Small intestine (tissue), 7 donors: Measurements from ENCODE around the gene DDN. TPM values are rescaled to one million over a fixed set of nuclear protein-coding genes. Genes with fewer than 3 reads are reported as not detected.

Experiments
- DNase-seq, 2 donors: peaks; one replicate each; pipeline versions ENCODE4 v3.0.0 to v3.0.0-alpha.2; 2013
- FAIRE-seq: peaks from 2 replicates; lab custom pipeline; 2012; peaks lifted over from hg19 to GRCh38; lab: Jason Lieb, UNC
- H3K27ac ChIP-seq, 3 donors: one replicate each; pipeline ENCODE4 v1.5.1; 2013; ENCODE audit warnings: low read length in 2 of 3, mild to moderate bottlenecking in 2 of 3, control low read depth in 1 of 3, inconsistent platforms in 1 of 3, low read depth in 1 of 3, moderate library complexity in 1 of 3
- H3K27me3 ChIP-seq, 3 donors: one replicate each; pipeline ENCODE4 v1.6.1; 2013; ENCODE audit warnings: low read length in 3 of 3, inconsistent platforms in 1 of 3; ENCODE audit not compliant: control insufficient read depth in 3 of 3, insufficient read depth in 3 of 3
- H3K36me3 ChIP-seq, 3 donors: one replicate each; pipeline ENCODE4 v1.6.1; 2013; ENCODE audit warnings: low read length in 3 of 3, inconsistent platforms in 1 of 3, low read depth in 1 of 3, mild to moderate bottlenecking in 1 of 3, moderate library complexity in 1 of 3; ENCODE audit not compliant: control insufficient read depth in 3 of 3, insufficient read depth in 2 of 3
- H3K4me1 ChIP-seq, 3 donors: one replicate each; pipeline ENCODE4 v1.6.1; 2013; ENCODE audit warnings: low read length in 2 of 3, inconsistent platforms in 1 of 3, low read depth in 1 of 3, mild to moderate bottlenecking in 1 of 3, moderate library complexity in 1 of 3; ENCODE audit not compliant: control insufficient read depth in 3 of 3, insufficient read depth in 2 of 3
- H3K4me3 ChIP-seq, 3 donors: one replicate each; pipeline ENCODE4 v1.5.1; 2013; ENCODE audit warnings: low read length in 3 of 3, control low read depth in 1 of 3, inconsistent platforms in 1 of 3, low read depth in 1 of 3, mild to moderate bottlenecking in 1 of 3, moderate library complexity in 1 of 3
- H3K9me3 ChIP-seq, 2 donors: one replicate each; pipeline ENCODE4 v1.6.1; 2013; ENCODE audit warnings: low read depth in 1 of 2, low read length in 1 of 2; ENCODE audit not compliant: control insufficient read depth in 2 of 2, insufficient read depth in 1 of 2
- WGBS, 3 donors: extraction: QIAGEN DNeasy Blood & Tissue Kit; methylation state at CpG; one replicate each; pipeline ENCODE4 v1.1.7; 2013; 5-methylcytosine and 5-hydroxymethylcytosine counted together
- polyA plus RNA-seq, 4 donors: library from polyadenylated mRNA; stranded (reverse) in 3 of 4; unstranded in 1 of 4; fragments of 200-250 nt in 3 of 4; fragments of 120-200 nt in 1 of 4; gene quantifications; one replicate each; pipeline versions ENCODE4 v1.2.1 to v1.2.3, GENCODE V29; 2013
- donor health status: healthy with polysubstance abuse.
- donor health status: control.
- donor health status: control.
- donor health status: Bipolar disorder and iron deficiency.
- donor health status: healthy.

Gene DDN
- polyA plus RNA-seq, 4 donors = 0.16 to 0.22 (median 0.19) TPM; not detected in 1

DNA sequence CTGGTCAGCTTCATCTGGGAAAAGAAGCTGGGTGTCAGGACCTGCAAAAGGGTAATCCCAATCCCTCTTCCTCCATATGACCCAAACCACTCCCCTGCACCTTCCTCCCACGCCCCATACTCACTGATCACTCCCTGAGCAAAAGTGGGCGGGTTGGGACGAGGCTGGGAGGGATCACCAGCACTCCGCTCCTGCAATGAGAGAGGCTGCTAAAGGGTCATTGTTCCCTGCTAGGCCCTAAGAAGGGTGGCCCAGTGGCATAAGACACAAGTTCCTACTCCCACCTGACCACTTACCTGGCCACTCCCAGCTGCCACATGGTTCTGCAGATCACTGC is 35.1 kb upstream of the DDN start:
- DNase-seq (no peak), FAIRE-seq (no peak)
- Histone ChIP-seq H3K27ac (no peak overlapping the region), H3K4me1 (no peaks in the 10 kb centered on the region), H3K4me3 (no peak overlapping the region), H3K36me3 (peaks cover 30 to 86% (median 47%) of the 10 kb centered on the region in 3 donors), H3K9me3 (no peaks in the 10 kb centered on the region), H3K27me3 (no peaks in the 10 kb centered on the region)
- 80 to 90% (median 89%) methylated on average over 4 of the region's 4 CpGs for WGBS, 3 donors

DNA sequence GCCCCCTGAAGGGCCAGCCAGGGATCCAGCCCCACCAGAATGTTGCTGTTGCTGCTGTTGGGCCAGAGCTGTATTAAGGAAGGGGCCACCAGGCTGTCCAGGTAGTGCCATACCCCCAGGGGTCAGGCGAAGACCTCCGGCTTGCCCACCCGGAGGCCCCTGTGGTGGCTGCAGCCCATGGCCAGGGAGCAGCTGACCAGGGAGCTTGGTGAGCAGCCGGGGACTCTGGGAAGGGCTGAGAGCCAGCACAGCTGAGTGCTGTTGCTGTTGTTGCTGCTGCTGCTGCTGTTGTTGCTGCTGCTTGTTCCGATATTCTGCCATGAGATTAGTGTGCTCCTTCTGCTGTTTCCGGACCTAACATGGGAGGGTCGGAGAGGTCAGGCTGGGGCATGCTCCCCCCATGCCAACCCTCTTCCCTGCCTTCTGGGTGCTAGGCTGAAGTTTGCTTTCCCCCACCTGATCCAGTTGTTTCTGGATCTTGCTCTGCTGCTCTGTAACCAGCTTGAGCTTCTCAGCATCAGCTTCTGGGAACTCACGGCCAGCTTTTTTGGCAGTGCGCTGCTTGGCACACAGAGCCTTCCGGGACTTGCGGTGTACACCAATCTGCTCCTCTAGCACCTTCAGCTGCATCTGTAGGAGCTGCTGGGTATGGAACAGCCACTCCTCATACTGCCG is 34.6 kb upstream of the DDN start:
- no peaks in the 10 kb centered on the region for H3K9me3 ChIP-seq
- H3K27me3 ChIP-seq = no peaks in the 10 kb centered on the region
- FAIRE-seq (no peak), DNase-seq (no peak)
- WGBS, 3 donors = 82 to 95% (median 90%) methylated on average over 12 of the region's 12 CpGs
- H3K36me3 ChIP-seq = peaks cover 29 to 87% (median 42%) of the 10 kb centered on the region in 3 donors
- no peaks in the 10 kb centered on the region for H3K4me1 ChIP-seq
- no peak overlapping the region for H3K27ac ChIP-seq
- H3K4me3 ChIP-seq = no peak overlapping the region

DNA sequence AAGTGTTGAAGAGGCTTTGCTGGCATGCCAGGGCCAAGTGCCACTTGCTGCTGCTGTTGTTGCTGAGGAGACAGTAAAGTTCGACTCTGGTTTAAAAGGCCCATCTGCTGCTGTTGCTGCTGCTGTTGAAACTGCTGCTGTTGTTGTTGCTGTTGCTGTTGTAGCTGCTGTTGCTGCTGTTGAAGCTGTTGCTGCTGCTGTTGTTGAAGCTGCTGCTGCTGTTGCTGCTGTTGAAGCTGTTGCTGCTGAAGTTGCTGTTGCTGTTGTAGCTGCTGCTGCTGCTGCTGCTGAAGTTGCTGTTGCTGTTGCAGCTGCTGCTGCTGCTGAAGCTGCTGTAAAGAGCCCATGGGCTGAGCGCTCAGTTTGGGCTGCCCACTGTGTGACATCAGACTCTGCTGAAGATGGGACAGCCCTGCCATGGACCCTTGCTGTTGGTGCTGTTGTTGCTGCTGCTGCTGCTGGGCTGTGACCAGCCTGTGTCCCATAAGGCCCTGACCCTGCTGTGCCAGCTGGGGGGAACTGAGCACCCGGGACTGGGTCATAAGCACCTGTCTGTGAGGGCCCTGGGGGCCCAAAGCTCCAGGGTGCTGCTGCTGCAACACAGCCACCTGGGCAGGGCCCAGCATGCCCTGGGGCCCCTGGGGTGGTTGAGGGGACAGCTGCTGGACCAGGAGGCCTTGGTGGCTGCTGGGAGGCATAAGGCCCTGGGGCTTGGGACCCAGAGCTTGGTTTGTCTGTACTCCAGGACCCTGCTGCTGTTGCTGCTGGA is 33.7 kb upstream of the DDN start:
- FAIRE-seq = no peak
- Histone ChIP-seq H3K27ac (no peak overlapping the region), H3K9me3 (no peaks in the 10 kb centered on the region), H3K4me3 (no peak overlapping the region), H3K4me1 (no peaks in the 10 kb centered on the region), H3K27me3 (no peaks in the 10 kb centered on the region), H3K36me3 (peaks cover 27 to 86% (median 35%) of the 10 kb centered on the region in 3 donors)
- 78 to 86% (median 83%) methylated on average over 3 of the region's 3 CpGs for WGBS, 3 donors
- no peak for DNase-seq

DNA sequence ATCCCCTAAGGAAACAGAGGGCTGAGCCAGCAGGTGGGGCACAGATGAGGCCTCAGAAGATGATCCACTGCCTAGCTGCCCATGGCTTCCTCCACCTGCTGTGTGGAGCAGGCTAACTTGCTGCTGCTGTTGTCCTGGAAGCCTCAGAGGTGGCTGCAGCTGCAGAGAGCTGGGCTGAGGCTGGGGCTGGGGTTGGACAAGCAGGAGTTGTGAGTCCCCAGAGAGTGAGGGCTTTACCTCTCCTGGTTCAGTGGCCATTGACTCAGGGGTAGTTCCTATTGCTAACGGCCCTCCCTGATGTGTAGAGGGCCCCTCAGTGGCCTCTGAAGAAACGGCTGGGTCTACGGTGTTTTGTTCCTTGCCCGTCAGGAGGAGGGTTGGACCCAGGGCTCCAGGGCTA is 33.1 kb upstream of the DDN start:
- Histone ChIP-seq H3K27ac (no peak overlapping the region), H3K4me3 (no peak overlapping the region), H3K36me3 (peaks cover 26 to 86% (median 32%) of the 10 kb centered on the region in 3 donors), H3K9me3 (no peaks in the 10 kb centered on the region), H3K27me3 (no peaks in the 10 kb centered on the region), H3K4me1 (no peaks in the 10 kb centered on the region)
- DNase-seq (no peak), FAIRE-seq (no peak)
- whole genome bisulfite sequencing, 3 donors = 80 to 83% (median 82%) methylated on average over 4 of the region's 4 CpGs

DNA sequence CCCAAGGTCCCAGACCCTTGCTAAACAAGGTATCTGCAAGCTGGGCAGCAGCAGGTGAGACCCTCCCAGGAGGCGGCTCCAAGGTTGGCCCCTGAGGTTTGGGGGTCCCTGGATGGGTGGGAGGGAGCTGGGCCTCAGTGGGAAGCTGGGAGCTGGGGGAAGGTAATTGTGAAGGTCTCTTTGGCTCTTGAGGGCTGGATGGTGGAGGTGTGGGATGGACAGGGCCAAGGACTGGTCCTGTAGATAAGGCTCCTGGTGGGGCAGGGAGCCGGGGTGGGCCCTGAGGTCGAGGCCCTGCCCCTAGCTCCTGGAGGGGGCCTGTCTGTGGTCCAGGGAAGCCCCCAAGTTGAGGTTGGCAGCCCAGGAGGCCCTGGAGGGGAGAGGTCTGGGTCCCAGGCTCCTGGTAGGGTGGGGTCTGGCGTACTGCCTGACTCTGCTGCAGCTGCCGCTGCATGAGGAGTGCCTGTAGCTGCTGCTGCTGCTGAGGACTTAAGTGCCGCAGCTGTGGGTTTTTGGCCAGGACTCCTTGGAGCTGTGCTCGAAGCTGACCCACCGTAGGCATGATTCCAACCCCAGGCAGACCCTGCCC is 32.5 kb upstream of the DDN start:
- WGBS, 3 donors = 84 to 93% (median 86%) methylated on average over 8 of the region's 8 CpGs
- H3K4me1 ChIP-seq = no peaks in the 10 kb centered on the region
- DNase-seq = no peak
- H3K4me3 ChIP-seq = no peak overlapping the region
- no peak for FAIRE-seq
- H3K27ac ChIP-seq = no peak overlapping the region
- no peaks in the 10 kb centered on the region for H3K9me3 ChIP-seq
- no peaks in the 10 kb centered on the region for H3K27me3 ChIP-seq
- H3K36me3 ChIP-seq = peaks cover 25 to 88% (median 26%) of the 10 kb centered on the region in 3 donors

DNA sequence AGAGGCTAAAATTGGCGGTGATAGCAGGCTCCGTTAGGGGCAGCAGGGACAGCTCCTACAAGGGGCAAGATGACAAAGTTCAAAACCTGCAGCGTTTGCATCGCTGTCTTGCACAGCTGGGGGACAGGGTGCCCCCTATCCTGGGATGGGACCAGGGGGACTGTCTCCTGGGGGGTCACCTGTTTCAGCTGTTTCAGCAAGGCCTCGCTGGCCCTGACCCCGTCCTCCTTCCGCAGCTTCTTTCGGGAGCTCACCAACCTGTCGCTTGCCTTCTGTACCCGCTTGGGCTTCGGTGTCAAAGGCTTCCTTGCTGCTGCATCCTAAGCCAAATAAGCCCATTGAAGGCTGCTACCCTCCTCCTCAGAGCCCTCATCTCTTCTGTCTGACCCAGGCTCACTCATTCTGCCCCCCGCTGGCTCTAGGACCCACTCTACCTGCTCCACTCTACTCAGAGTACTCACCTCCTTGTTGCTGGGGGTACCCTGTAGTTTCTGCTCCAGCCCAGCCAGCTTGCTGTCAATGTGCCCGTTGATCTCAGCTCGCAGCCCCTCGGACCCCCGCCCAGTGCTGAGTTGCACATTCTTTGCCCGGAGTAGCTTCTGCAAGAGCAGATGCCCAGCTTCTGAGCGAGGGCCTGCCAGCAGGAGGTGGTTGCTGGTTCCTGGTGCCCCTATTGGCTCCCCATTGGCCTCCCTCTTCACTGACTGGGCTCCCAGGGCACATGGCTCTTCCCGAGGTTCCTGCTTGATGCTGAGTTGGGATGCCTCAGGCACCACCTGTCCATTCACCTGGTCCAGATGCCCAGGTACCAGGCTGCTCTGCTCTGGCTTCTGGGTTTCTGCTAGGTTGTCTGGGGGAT is 31.8 kb upstream of the DDN start:
- FAIRE-seq (no peak), DNase-seq (no peak)
- H3K27ac ChIP-seq = no peak overlapping the region
- no peaks in the 10 kb centered on the region for H3K4me1 ChIP-seq
- no peak overlapping the region for H3K4me3 ChIP-seq
- H3K27me3 ChIP-seq = no peaks in the 10 kb centered on the region
- WGBS, 3 donors = 92 to 95% (median 95%) methylated on average over 19 of the region's 19 CpGs
- peaks cover 25 to 91% (median 25%) of the 10 kb centered on the region in 3 donors for H3K36me3 ChIP-seq
- no peaks in the 10 kb centered on the region for H3K9me3 ChIP-seq

DNA sequence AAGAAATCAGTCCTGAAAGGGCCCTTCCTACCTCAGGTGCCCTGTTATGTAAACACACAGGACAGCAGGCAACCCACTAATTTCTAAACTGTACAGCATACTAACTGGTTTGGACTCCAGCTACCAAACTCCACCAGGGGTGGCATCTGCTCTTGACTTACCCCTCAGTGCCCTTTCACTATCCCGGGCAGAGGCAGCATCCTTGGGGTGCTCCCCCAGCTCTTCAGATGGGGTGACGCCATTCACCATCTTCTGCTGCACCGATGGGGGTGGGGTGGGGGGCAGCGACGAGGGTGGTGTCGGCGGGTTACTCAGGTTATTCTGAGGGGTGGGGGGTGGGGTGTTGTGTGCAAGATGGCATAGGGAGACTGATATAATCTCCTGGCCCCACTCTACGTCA is 30.9 kb upstream of the DDN start:
- no peak for FAIRE-seq
- no peak overlapping the region for H3K27ac ChIP-seq
- no peaks in the 10 kb centered on the region for H3K9me3 ChIP-seq
- DNase-seq = no peak
- no peak overlapping the region for H3K4me3 ChIP-seq
- WGBS, 3 donors = 90% methylated on average over 8 of the region's 8 CpGs
- peaks cover 22 to 90% (median 29%) of the 10 kb centered on the region in 3 donors for H3K36me3 ChIP-seq
- no peaks in the 10 kb centered on the region for H3K4me1 ChIP-seq
- H3K27me3 ChIP-seq = no peaks in the 10 kb centered on the region
